ENCODE data around the gene PREX1.

The PREX1 gene

DNA sequence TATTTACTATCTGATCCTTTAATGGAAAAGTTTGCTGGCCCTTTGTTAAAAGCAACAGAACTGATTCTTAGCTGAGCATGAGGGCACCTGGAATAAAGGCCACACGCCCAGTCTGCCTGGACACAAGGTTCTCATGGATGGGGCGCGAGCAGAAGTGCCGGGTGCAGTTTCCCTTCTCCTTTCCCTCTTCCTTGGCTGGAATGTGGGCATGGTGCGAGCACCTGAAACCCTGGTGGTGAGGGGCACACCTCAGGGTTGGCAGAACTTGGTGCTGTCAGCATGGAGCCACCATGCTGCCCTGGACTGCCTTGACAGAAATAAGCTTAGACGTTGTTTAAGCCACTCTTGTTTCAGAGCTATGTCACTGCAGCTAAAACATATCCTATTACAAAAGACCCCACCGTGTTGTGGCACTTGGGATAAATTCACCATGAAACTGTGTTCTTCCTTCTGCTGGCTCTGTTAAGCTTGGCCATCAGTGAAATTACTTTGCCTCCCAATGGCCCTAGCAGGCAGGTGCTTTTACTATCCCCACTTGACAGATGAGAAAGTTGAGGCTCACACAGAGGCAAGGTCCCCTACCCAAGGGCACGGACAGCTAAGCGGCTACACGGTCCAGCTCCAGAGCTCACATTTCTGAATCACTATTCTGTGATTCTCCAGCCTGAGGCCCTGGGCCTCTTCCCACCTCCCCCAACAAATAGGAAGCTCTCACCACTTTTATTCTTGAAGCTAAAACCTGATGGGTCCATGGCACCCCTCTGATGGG, 115.9 kb downstream of the PREX1 start:
- no peak for DNase-seq

DNA sequence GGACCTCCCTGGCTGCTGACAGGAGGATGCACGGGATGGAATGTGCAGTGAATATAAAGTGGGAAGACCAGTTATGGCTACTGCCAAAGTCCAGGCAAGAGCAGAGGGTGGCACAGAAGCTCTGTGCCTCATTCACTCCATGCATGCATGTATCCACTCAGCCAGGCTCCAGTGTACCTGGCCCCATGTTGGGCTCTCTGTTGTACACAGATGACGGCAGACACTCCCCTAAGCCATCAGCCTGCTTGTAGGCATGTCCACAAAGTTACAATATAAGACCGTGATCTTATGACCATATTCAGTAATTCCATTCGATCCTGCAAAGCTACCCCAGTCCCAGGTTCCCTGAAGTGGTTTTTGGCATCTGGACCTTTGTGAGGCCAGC, 116.8 kb downstream of the PREX1 start:
- DNase-seq = no peak

DNA sequence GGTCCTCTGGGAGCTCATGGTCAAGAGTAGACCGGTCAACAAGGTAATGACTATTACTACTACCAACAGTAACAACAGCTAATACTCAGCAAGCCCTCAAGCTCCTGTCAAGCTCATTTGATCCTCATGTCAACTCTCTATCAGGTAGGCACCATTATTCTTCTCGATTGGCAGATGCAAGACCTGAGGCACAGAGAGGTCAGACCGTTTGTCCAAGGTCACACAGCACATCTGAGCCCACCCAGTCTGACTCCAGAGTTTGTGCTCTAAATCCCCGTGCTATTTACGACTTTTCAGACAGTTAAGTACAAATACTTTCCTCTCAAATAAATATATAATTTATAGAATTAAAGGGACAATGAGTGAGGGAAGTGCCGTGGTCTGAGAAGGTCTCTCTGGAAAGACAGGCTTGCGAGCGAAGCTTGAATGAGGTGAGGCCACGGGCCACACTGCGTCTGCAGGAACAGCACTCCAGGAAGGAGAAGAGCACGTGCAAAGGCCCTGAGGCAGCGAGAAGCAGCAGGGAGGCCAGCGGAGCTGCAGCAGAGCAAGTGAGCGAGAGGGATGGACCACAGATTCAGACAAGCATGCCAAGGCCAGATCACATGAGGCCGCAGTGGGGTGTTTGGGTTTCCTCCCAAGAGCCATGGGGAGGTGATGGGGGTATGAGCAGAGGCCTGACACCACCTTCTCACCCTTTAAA, 117.3 kb downstream of the PREX1 start:
- no peak for DNase-seq

DNA sequence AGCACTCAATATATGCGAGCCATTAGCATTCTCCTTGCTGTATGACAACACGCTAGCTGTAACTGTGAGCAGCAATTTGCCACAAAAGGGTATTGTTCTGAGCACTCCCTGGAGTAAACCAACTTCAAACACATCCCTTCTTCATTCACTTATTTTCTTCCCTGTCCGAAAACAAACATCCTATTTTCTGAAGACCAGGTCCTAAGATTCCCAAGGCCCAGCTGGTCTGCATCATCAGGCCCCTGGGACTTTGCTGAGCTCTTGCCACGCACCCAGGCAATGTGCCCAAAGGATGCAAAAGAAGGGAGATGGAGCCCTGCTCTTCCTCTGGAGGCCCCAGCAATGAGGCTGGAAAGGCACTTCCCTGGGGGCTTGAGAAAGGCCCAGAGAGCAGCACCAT, 118.1 kb downstream of the PREX1 start:
- DNase-seq = no peak

DNA sequence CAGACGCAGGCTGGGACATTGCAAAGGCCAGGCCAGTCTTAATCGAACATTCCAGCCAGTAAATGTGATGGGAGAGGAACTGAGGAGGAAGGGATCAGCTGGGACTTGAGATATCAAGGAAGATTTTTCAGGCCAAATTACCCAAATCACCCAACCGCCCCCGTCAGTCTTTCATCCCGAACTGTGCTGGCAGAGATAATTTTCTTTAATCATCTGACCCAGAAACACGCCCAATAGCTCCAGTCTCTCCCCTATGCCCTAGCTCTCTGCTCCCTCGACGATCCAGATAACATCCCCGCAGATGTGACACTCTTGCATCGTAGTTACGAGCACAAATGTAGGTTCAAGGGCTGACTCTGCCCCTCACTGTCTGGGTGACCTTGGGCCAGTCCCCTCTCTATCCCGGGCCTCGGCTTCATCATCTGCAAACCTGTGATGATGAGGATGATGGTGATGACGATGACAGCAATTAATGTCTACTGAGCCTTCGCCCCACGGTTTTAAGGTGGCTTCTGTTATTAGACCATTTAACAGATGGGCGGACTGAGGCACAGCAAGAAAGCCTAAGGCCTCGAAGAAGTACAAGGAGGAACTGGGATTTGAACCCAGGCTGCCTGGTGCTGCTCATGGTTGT, 118.6 kb downstream of the PREX1 start:
- DNase-seq = no peak

DNA sequence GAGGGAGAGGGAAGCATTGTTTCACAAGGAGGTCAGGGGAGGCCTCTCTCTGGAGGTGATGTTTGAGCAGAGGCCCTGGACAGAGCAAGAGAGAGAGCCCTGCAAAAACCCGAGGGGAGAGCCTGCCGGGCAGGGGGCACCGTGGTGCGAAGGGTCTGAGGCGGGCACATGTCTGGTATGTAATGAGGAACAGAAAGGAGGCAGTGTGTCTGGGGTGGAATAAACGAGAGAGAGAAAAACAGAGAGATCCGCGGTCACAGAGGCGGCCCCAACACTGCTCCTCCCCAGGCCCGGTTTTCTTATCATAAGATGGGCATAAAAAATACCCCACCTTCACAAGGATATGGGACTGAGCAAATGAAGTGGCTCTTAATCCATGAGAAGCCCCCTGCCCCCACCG, 119.2 kb downstream of the PREX1 start:
- no peak for DNase-seq

DNA sequence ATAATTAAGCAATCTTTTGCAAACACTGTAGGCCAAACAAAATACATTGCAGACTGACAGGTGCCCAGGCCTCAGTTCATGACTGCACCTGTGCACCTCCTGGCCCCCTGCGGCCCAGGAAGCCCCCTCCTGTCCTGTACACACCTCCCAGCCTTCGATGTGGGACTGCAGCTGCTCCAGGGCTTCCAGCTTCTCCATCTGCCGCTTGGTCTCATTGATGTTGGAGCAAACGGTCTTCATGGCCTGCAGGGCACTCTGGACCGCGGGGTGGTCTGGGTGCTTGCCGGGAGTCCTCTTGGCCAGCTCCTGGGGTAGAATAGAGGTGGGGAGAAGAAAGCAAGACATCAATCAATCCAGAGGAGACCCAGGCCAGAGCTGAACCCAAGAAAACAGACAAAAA, 119.7 kb downstream of the PREX1 start:
- DNase-seq = no peak

DNA sequence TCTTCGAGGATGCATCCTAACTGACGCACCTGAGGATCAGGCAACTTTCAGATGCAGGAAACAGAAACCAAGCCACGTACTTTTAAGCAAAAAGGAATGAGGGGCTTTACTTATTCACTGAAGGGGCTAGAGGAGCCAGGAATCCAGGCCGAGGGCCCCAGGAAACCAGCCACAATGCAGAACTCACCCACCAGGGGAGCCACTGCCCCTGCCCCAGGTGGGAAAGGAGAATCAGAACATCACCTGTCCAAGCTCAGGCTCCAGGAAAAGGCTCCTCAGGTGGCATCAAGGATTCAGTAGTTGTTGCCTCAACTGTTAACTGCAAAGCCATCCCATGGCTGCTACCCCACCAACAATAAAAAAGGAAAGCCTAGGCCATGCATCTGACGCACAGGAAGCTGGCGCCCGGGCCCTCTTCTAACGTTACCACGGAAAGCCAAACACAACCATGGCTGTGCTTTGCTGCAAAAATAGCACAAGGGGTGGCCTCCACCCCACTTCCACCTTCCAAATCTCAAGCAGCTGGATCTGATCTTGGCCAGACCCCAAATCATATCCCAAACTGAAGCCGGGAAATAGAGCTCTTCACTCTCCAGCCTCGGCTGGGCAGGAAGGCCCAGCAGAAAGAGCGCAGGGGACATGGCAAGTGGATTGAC, 121.0 kb downstream of the PREX1 start:
- DNase-seq = no peak

DNA sequence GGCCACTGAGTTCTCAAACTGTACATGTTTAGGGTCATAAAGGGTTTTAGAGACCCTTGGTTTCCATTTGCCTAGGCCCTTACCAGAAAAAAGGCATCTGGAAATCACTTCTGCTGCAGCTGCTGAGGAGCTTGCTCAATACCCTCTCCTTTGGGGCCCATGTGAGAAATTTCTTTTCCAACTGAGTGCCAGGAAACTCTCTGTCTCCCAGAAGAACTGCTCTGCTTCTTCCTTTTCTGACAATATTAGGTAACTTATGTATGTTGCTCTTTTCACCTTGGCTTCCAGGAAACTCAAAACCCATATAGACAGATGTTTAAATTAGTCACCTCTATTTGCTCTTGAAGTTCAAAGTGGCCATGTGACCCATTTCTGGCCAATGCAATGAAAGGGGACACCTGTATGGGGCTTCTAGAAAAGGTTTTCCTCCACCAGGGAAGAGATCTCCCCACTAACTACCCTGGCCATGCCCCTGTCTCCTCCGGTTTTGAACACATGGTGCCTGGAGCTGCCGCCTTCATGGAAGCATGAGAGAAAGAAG, 121.6 kb downstream of the PREX1 start:
- no peak for DNase-seq

DNA sequence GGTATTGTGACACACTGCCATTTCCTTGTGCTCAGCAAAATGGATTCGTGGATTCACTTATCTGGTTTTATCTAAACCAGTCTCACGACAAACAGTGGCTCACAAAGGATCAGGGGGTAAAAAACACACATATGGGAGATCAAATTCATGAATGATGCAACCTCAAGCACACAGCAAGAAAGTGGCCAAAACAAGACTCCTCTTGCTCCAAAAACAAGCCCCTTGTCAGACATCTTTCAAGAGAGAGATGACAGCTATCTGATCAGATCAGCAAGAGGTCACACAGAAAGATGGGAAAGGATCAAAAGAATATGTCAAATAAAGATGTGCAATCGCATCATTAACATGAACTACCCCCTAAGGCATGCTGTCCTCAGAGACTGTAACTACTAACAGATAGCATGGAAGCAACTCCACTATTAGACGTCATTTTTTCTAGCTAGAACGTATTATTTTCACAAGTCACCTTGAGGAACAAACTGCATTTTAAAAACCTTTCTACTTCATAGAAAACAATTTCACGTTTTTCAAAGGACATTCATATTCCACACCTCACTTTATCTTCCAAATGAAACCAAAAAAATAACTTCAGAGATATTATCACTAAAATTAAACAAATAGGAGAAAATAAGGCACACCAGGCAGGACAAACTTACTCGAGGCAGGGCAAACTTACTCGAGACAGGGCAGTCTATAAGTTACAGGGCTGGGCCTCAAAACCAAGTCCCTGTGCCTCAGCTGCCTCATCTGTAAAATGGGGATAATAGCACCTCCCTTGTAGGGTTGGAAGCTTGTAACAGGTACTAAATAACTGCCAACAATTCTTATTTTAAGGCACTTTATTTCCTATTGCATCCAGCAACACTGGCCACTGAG, 122.3 kb downstream of the PREX1 start:
- DNase-seq = no peak

DNA sequence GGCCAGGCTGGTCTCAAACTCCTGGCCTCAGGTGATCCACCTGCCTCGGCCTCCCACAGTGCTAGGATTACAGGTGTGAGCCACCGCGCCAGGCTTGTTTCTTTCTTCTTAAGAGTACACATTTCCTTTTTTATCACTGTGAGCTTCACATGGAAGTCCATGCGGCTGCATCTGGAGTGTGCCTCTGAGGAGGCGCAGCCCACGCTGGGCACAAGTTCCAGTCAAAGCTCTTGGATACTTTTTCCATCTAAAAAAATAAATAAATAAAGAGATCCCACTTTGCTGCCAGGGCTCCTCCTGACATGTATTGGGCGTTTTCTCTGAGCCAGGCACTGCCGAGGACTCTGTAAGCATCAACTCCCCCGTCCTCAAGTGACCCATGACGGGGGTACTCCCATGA, 123.0 kb downstream of the PREX1 start:
- DNase-seq = no peak

DNA sequence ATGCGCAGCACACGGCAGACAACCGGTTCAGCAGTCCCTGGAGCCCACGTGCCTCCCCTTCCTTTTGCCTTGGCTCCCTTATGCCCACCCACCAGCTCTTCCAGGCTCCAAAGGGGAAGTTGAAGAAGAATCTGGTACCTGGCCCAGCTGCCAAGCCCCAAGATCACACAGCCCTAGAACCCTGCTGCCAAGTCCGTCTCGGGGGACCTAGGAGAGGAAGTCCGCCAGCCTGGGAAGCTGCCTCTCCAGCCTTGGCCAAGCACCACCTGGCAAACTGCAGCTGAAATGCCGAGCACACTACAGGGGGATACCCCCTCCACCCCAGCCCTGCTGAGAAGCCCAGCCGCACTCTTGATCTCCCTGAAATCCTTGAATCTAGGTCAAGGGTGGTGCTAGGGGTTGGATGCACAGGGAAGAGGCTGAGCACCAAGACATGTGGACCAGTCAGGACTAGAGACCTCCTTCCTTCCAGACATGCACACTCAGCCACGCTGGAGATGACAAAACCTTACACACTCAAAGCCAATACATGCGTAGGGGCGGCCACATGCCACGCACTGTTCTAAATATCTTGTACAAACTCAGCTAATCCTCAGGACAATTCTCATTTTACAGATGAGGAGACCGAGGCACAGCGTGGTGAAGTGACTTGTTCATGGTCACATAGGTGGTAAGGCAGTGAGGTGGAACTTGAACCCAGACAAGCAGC, 124.1 kb downstream of the PREX1 start:
- DNase-seq = no peak

DNA sequence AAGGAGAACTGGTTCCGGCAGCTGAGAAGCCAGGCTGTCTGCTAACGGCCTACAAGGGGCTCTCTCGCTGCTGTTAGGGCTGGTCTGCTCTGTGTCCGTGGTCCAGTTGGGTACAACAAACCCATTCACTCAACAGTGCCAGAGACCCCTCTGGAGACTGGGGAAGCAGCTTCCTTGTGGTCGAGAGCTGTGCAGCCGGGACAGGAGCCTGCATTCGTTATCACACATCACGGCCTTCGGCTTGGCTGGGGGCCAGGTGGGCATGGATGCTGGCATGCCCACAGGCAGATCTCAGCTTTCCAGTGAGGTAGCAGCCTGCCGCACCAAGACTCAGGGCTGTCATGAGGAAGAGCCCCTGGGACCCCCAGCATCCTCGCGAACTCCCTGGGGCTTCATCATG, 124.7 kb downstream of the PREX1 start:
- DNase-seq = no peak

DNA sequence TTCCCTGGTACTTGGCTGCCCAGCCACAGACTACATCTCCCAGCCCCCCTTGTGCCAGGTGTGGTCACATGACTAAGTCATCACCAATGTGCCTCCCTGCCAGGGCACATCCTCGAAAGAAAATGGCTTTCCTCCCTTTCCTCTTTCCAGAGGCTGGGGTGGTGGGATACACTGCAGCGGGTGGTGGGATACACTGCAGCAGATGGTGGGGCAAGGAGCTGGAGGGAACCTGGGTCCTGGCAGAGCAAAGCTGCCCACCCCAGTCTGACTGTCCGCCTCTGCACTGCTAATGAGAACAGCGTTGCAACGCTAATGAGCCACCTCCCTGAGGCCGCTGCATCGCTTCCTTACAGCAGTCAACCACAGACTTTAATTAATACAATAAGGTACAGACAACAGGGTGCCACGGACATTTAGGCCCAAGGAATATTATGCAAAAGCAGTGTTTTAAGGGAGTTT, 125.3 kb downstream of the PREX1 start:
- DNase-seq = no peak

DNA sequence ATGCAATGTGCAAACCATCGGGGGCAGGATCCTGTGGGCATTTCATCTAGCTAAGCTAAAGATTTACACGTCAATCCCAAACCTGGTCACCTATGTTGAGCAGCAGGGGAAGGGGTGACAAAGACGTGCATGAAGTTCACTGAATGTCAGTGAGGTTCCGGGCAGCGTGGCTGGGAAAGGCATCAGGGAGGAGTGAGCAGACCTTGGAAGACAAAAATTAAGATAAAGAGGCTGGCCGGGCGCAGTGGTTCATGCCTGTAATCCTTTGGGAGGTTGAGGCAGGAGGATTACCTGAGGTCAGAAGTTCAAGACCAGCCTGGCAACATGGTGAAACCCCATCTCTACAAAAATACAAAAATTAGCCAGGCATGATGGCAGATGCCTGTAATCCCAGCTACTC, 126.1 kb downstream of the PREX1 start:
- DNase-seq = no peak

DNA sequence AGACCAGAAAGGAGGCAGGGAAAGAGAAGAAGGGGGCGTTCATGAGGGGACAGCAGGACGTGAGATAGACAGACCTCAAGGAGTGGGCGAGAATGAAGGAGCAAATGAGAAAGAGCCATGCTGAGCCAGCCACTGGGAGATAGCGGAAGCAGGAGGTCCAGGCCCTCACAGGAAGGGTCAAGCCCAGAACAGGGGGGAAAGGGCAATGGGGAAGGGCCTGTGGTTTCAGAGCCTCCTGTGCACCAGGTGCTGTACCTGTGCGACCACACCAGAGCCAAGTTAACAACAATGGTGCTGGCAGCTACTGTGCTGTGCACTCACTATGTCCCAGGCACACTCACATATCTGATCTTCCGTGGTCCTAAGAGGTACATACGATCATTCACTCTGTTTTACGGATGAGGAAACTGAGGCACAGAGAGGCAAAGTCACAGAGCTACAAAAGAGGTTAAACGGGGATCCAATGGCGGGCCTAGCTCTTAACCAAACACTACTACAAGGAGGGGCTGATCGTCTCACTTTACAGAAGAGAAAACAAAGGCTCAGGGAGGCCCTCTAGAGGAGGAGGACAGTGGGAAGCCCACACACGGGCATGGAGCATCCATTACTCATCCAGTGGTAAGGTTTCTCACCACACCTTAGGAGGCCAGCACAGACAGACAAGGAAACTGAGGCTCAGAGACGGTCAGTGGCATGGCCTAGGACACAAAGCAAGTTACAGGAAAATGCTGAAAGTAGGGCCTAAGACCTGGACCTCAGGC, 129.1 kb downstream of the PREX1 start:
- DNase-seq = peak; percentile 23

DNA sequence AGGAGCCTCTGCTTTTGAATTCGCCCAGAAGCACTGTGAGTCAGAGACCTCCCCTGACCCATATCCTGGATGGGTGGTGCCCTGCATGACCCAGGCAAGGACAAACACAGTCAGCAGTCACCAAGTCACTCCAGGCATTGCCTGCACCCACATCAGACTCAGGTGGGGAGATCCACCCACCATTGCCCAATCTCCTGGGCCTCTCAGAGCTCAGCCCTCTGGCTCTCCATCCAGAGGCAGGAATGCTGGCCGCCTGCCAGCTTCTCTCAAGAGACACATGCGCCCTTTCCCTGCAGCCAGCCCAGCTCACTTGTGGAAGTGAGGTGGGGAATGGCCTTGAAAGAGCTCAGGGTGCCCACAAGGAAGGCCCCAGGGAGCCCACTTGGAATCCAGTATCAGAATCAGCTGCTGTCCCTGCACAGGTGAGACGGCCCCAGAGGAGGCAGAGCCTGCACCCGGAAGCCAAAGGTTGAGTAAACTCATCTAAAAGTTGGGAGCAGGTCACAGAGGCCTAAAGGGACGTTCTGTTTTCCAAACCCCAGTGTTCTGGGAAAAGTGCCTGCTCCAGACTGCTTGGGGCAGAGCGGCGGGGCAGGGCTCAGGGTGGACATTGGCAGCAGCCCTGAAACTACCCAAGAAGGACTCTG, 129.8 kb downstream of the PREX1 start:
- peak; percentile 87 for DNase-seq

DNA sequence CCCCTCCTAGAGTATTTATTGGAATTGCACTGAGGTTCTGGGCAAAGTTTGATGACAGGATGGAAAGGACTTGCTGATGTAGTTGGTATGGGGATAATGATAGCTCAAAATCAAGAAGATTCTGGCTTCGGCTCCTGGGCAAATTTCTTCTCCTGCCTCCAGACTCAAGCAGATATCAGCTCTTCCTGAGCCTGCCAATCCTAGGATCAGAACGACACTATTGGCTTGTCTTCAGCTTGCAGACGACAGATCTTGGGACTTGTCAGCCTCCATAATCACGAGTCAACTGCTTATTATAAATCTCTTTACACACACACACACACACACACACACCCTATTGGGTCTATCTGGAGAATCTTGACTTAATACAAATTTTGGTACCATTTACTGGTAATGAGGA, 131.1 kb downstream of the PREX1 start:
- no peak for DNase-seq

DNA sequence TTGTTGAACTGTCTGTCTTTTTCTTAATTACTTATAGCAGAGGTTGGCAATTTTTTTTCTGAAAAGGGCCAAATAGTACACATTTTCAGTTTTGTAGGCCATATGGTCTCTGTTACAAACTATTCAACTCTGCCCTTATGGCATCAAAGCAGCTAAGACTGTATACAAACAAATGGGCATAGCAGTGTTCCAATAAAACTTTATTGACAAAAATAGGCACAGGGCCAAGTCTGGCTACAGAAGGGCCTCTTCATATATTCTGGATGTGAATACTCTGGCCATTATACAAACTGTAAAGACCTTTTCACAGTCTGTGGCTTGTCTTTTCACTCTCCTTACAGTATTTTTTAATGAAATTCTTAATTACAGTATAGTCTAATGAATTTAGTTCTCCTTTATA, 132.1 kb downstream of the PREX1 start:
- DNase-seq = no peak

DNA sequence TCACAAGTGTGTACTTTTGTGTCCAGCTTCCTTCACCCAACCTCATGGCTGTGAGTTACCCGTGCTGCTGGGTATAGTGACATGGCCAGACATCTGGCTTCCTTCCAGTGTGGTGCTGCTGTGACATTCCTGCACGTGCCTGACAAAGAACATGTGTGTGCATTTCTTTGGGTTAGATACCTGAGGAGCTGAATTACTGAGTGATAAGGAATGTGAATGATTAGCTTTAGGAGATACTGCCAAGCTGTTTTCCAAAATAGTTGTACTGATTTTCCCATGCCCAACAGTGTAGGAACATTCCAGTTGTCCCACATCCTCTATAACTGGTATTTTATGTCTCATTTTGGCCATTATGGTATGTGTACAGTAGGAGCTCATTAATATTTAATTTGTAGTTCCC, 132.5 kb downstream of the PREX1 start:
- no peak for DNase-seq

Measured in NCI-H510A treated with DMSO at 0.1 percent for 48 hours (cell line).